AG04449 (cell line): ENCODE results near the gene TNFRSF21.

Source experiments
- CTCF ChIA-PET: fragments of 350-600 bp; formaldehyde crosslinking; extraction: SDS; loops from one replicate; lab custom pipeline; 2021; ENCODE audit warnings: antibody characterized with exemption; lab: Yijun Ruan, JAX
- POLR2A ChIA-PET: fragments of 400-600, 350-600 bp; formaldehyde crosslinking; extraction: SDS; loops from one replicate; lab custom pipeline; 2020; ENCODE audit warnings: antibody characterized with exemption, inconsistent platforms; lab: Yijun Ruan, JAX
- DNase-seq: peaks from one replicate; pipeline ENCODE4 v3.0.0-alpha.2; 2010; ENCODE audit warnings: low read depth, low spot score
- H3K4me3 ChIP-seq: 2 replicates; pipeline ENCODE4 v1.5.1; 2011; ENCODE audit warnings: low read depth, mild to moderate bottlenecking, control low read depth, low read length
- TF ChIP-seq, protein P1 (sequence below): IDR thresholded peaks from one replicate; pipeline ENCODE4 v1.5.1; 2011; ENCODE audit warnings: mild to moderate bottlenecking, moderate library complexity, low read length, control low read depth, inconsistent platforms; ENCODE audit not compliant: insufficient read depth; ENCODE audit errors: missing control alignments

TNFRSF21 gene

DNA sequence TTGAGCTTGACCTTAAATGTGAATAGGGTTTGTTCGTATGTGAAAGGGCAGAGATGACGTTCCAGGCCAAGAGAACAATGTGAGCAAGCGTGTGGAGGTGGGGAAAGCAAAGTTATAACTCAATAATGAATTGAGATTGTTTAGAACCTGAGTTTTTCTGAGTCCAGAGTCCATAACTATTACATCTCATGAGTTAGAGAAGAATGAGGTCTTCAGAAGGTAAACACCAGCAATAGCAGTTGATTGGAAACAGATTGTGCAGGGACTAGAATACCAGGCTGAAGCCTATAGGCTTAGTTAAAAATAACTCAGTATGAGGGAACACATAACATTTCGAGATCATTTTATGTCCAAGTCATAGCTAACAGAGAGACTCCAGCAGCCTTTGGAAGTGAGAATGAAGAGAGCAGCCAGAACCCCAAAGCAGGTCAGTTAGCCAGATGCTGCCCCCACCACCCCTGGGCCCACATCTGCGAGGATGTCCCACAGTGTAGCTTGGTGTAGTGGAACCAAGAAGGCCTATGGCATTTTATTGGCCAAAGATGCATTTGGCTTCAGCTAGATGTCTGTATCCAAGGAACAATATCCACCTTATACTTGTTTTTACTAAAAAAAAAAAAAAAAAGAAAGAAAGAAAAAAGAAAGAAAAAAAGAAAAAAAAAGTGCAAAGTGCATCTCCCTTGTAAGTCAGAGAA is 121.7 kb downstream of the TNFRSF21 start:
- POLR2A ChIA-PET, result interaction anchor here (0.6 to 1.1 kb wide), 2 partner anchors 20 to 86 kb away, joined by 3 read pairs; no protein-coding TSS in a partner anchor
- H3K4me3 ChIP-seq, result no peak overlapping the region
- TF ChIP-seq, protein P1, sequence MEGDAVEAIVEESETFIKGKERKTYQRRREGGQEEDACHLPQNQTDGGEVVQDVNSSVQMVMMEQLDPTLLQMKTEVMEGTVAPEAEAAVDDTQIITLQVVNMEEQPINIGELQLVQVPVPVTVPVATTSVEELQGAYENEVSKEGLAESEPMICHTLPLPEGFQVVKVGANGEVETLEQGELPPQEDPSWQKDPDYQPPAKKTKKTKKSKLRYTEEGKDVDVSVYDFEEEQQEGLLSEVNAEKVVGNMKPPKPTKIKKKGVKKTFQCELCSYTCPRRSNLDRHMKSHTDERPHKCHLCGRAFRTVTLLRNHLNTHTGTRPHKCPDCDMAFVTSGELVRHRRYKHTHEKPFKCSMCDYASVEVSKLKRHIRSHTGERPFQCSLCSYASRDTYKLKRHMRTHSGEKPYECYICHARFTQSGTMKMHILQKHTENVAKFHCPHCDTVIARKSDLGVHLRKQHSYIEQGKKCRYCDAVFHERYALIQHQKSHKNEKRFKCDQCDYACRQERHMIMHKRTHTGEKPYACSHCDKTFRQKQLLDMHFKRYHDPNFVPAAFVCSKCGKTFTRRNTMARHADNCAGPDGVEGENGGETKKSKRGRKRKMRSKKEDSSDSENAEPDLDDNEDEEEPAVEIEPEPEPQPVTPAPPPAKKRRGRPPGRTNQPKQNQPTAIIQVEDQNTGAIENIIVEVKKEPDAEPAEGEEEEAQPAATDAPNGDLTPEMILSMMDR, result no peak
- CTCF ChIA-PET, result interaction anchor here (1.3 kb wide), 1 partner anchor 90 kb away, joined by 3 read pairs; no protein-coding TSS in a partner anchor
- DNase-seq, result no peak

DNA sequence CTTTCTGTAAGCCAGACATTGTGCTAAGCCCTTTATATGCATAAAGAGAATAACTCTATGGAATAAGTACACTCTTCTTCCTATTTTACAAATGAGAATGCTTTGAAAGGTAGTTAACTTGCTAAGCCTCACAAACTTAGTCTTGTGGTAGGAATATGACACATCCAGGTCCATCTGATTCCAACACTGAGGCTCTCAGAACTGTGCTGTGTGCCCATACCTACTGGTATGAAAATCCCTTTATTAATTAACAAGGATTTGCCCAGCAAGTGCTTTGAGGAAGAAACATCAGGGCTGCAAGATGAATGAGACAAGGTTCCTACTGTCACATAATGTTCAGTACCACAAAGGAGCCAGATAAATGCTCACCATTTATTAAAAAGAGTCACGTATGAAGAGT is 122.6 kb downstream of the TNFRSF21 start:
- ChIA-PET POLR2A (no interaction called here), CTCF (no interaction called here)
- no peak for DNase-seq
- TF ChIP-seq, protein P1, result no peak
- no peak overlapping the region for H3K4me3 ChIP-seq

DNA sequence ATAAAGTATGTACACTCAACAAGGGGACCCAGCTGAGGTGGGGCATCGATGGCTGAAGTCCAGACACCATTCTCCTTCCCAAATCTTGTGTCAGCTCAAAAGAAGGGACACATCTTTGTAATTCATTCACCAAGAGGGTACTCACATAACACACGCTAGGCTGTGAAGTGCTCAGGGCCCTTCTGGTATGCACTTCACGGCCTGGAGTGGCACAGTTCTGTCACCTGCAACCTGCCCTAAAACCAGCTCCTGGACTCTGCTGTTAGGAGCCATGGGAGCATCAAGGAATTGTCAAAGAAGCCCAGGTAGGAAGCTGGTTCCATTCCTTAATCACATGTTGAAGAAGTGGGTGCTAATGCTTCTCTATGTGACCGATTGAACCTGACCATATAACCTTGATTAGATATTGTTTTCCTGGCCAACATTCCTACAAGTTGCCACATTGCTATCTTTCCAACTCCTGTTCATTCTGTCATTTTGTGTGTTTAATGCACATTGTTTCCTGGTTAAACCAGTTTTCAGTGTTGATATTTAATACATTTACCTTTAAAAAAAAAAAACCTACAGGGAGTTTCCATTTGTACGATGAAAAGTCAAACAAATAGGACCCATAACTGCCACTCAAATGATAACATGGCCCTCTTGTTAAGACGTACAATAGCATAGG is 127.3 kb downstream of the TNFRSF21 start:
- TF ChIP-seq, protein P1, result no peak
- CTCF ChIA-PET, result no interaction called here
- H3K4me3 ChIP-seq, result no peak overlapping the region
- no peak for DNase-seq
- POLR2A ChIA-PET, result no interaction called here

DNA sequence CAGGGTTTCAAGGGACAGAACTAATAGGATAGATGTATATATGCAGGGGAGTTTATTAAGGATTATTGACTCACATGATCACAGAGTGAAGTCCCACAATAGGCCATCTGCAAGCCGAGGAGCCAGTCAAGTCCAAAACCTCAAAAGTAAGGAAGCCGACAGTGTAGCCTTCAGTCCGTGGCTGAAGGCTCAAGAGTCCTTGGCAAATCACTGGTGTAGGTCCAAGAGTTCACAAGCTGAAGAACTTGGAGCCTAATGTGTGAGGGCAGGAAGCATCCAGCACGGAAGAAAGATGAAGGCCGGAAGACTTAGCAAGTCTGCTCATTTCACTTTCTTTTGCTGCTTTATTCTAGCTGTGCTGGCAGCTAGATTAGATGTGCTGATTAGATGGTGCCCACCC is 128.0 kb downstream of the TNFRSF21 start:
- CTCF ChIA-PET, result no interaction called here
- DNase-seq, result no peak
- TF ChIP-seq, protein P1, result no peak
- no peak overlapping the region for H3K4me3 ChIP-seq
- POLR2A ChIA-PET, result no interaction called here
